H9 (cell line): Measurements from ENCODE around the gene SYT3. TPM values are rescaled to one million over a fixed set of nuclear protein-coding genes. Genes with fewer than 3 reads are reported as not detected.

Experiments used
- DNase-seq: peaks from one replicate; pipeline ENCODE4 v3.0.0-alpha.2; 2017
- H2AFZ ChIP-seq: one replicate; pipeline ENCODE4 v1.6.1; 2013; ENCODE audit warnings: mild to moderate bottlenecking, low read length, control low read depth, moderate library complexity
- H2AK5ac ChIP-seq: 2 replicates; pipeline ENCODE4 v1.6.1; 2013; ENCODE audit warnings: low read length, control low read depth, mixed read lengths; ENCODE audit not compliant: insufficient read length
- H2BK120ac ChIP-seq: one replicate; pipeline ENCODE4 v1.6.1; 2013; ENCODE audit warnings: low read depth, mild to moderate bottlenecking, low read length, control low read depth, inconsistent platforms; ENCODE audit not compliant: poor library complexity, severe bottlenecking
- H2BK12ac ChIP-seq: 2 replicates; pipeline ENCODE4 v1.6.1; 2013; ENCODE audit warnings: low read length, control low read depth, mixed read lengths, low read depth; ENCODE audit not compliant: insufficient read length
- H2BK15ac ChIP-seq: 2 replicates; pipeline ENCODE4 v1.6.1; 2013; ENCODE audit warnings: low read depth, low read length, control low read depth
- H2BK20ac ChIP-seq: one replicate; pipeline ENCODE4 v1.6.1; 2013; ENCODE audit warnings: low read depth, mild to moderate bottlenecking, low read length, control low read depth, inconsistent platforms; ENCODE audit not compliant: poor library complexity, severe bottlenecking
- H2BK5ac ChIP-seq: 2 replicates; pipeline ENCODE4 v1.6.1; 2013; ENCODE audit warnings: low read length, control low read depth, mixed read lengths; ENCODE audit not compliant: insufficient read length
- H3K14ac ChIP-seq: 2 replicates; pipeline ENCODE4 v1.6.1; 2013; ENCODE audit warnings: low read length, control low read depth; ENCODE audit not compliant: insufficient read depth
- H3K18ac ChIP-seq: 2 replicates; pipeline ENCODE4 v1.6.1; 2013; ENCODE audit warnings: low read depth, mild to moderate bottlenecking, mixed read lengths, low read length, control low read depth; ENCODE audit not compliant: insufficient read length
- H3K23ac ChIP-seq: 2 replicates; pipeline ENCODE4 v1.6.1; 2013; ENCODE audit warnings: low read length, control low read depth, mixed read lengths, low read depth; ENCODE audit not compliant: insufficient read length
- H3K23me2 ChIP-seq: 2 replicates; pipeline ENCODE4 v1.6.1; 2013; ENCODE audit warnings: low read depth, mild to moderate bottlenecking, mixed read lengths, low read length, control low read depth; ENCODE audit not compliant: insufficient read length, poor library complexity, severe bottlenecking
- H3K27ac ChIP-seq: 2 replicates; pipeline ENCODE4 v1.5.1; 2013; ENCODE audit warnings: low read length, control low read depth, mixed read lengths, low read depth; ENCODE audit not compliant: insufficient read length
- H3K27me3 ChIP-seq: 2 replicates; pipeline ENCODE4 v1.6.1; 2013; ENCODE audit warnings: low read length, control low read depth, inconsistent platforms; ENCODE audit not compliant: insufficient read depth
- H3K4ac ChIP-seq: 2 replicates; pipeline ENCODE4 v1.6.1; 2013; ENCODE audit warnings: low read depth, mild to moderate bottlenecking, control low read depth, inconsistent platforms, low read length, moderate library complexity
- H3K4me1 ChIP-seq: 2 replicates; pipeline ENCODE4 v1.6.1; 2013; ENCODE audit warnings: low read length, control low read depth, inconsistent platforms; ENCODE audit not compliant: insufficient read depth
- H3K4me2 ChIP-seq: 2 replicates; pipeline ENCODE4 v1.6.1; 2013; ENCODE audit warnings: low read length, control low read depth, mixed read lengths; ENCODE audit not compliant: insufficient read length, insufficient read depth
- H3K56ac ChIP-seq: 2 replicates; pipeline ENCODE4 v1.6.1; 2013; ENCODE audit warnings: low read depth, mild to moderate bottlenecking, mixed read lengths, low read length, control low read depth; ENCODE audit not compliant: insufficient read length
- H3K79me1 ChIP-seq: 2 replicates; pipeline ENCODE4 v1.6.1; 2013; ENCODE audit warnings: low read depth, mild to moderate bottlenecking, moderate library complexity, low read length, control low read depth, inconsistent platforms; ENCODE audit not compliant: insufficient read depth, poor library complexity, severe bottlenecking
- H3K79me2 ChIP-seq: 2 replicates; pipeline ENCODE4 v1.6.1; 2013; ENCODE audit warnings: low read length, control low read depth, inconsistent platforms; ENCODE audit not compliant: insufficient read depth
- H3K9ac ChIP-seq: 2 replicates; pipeline ENCODE4 v1.6.1; 2013; ENCODE audit warnings: low read length, control low read depth, mixed read lengths; ENCODE audit not compliant: insufficient read length; ENCODE audit errors: extremely low read depth
- H3K9me3 ChIP-seq: one replicate; pipeline ENCODE4 v1.6.1; 2013; ENCODE audit warnings: low read depth, low read length, inconsistent platforms; ENCODE audit not compliant: control insufficient read depth
- H3T11ph ChIP-seq: one replicate; pipeline ENCODE4 v1.6.1; 2013; ENCODE audit warnings: mild to moderate bottlenecking, low read length, control low read depth, inconsistent platforms
- H4K20me1 ChIP-seq: one replicate; pipeline ENCODE4 v1.6.1; 2013; ENCODE audit not compliant: control insufficient read depth, insufficient read length, insufficient read depth
- H4K5ac ChIP-seq: 2 replicates; pipeline ENCODE4 v1.6.1; 2013; ENCODE audit warnings: low read depth, mild to moderate bottlenecking, mixed read lengths, low read length, control low read depth; ENCODE audit not compliant: insufficient read length
- H4K8ac ChIP-seq: replicated peaks from 2 replicates; pipeline ENCODE4 v1.6.1; 2013; ENCODE audit warnings: low read length, control low read depth, mixed read lengths, low read depth; ENCODE audit not compliant: insufficient read length
- H4K91ac ChIP-seq: 2 replicates; pipeline ENCODE4 v1.6.1; 2013; ENCODE audit warnings: low read depth, mild to moderate bottlenecking, moderate library complexity, mixed read lengths, low read length, control low read depth; ENCODE audit not compliant: insufficient read length
- H3K27ac Mint-ChIP-seq, 3 experiments: 2 replicates in 2 of 3; 3 replicates in 1 of 3; pipeline ENCODE4 v1.8.0; 2020 to 2021; ENCODE audit warnings: mixed read lengths in 3 of 3, mild to moderate bottlenecking in 1 of 3, moderate library complexity in 1 of 3
- H3K27me3 Mint-ChIP-seq: 2 replicates; pipeline ENCODE4 v1.8.0; 2021; ENCODE audit warnings: low read depth, mild to moderate bottlenecking, moderate library complexity, mixed read lengths
- H3K36me3 Mint-ChIP-seq, 3 experiments: 2 replicates in 2 of 3; 3 replicates in 1 of 3; pipeline ENCODE4 v1.8.0; 2020 to 2021; ENCODE audit warnings: low read depth in 3 of 3, mixed read lengths in 3 of 3; ENCODE audit not compliant: insufficient read depth in 1 of 3
- H3K4me1 Mint-ChIP-seq, 2 experiments: 2 replicates each; pipeline ENCODE4 v1.8.0; 2020; ENCODE audit warnings: mixed read lengths in 2 of 2
- H3K4me3 Mint-ChIP-seq, 2 experiments: 2 replicates in 1 of 2; 3 replicates in 1 of 2; pipeline ENCODE4 v1.8.0; 2020 to 2021; ENCODE audit warnings: mild to moderate bottlenecking in 2 of 2, mixed read lengths in 2 of 2, moderate library complexity in 1 of 2
- H3K9me3 Mint-ChIP-seq, 2 experiments: 2 replicates in 1 of 2; 3 replicates in 1 of 2; pipeline ENCODE4 v1.8.0; 2020; ENCODE audit warnings: mild to moderate bottlenecking in 2 of 2, mixed read lengths in 2 of 2, moderate library complexity in 1 of 2
- WGBS: extraction: QIAGEN DNeasy Blood & Tissue Kit; methylation state at CpG from one replicate; pipeline ENCODE4 v1.1.7; 2013; ENCODE audit warnings: missing lambda C conversion rate, low lambda C conversion rate, mixed read lengths; ENCODE audit not compliant: insufficient read length; ENCODE audit errors: extremely low coverage; 5-methylcytosine and 5-hydroxymethylcytosine counted together
- total RNA-seq: library from RNA; stranded (reverse); gene quantifications from 2 replicates; pipeline ENCODE4 v1.2.1, GENCODE V29; 2021
- TF ChIP-seq, protein P1 (sequence below): fragments of 200-600 bp; sonication (generic); conservative IDR thresholded peaks from 3 replicates; pipeline ENCODE4 v1.8.0; 2021; ENCODE audit warnings: antibody characterized with exemption, mild to moderate bottlenecking

The SYT3 gene
- total RNA-seq, 1 experiment from 2014 or later: 3.1 TPM

DNA sequence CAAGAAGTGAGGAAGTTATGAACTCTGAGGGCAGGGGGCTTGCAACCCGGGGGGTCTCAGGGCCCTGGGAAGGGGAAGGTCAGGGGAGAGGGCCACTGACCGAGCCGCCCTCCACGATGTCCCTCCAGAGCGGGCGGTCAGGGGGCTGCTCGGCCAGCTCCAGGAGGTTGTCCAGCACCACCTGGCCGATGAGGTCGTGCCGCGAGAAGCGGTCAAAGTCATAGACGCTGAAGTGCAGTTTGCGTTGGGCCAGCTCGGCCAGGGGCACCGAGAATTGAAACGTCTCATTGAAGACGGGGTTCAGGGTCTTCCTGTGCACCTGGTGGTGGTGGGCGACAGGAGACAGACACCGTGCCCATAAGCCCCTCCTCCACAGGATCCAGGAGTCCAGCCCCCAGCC is 10.5 kb downstream of the SYT3 start:
- H3K9ac ChIP-seq: no peak overlapping the region
- WGBS: no CpG with 5 or more reads among the region's 20 CpGs
- H3K4me1 ChIP-seq: no peaks in the 10 kb centered on the region
- H2BK12ac ChIP-seq: no peak overlapping the region
- Mint-ChIP-seq H3K27ac (no peak overlapping the region), H3K27me3 (peaks cover 34% of the 10 kb centered on the region), H3K4me3 (no peak overlapping the region), H3K36me3 (peaks cover 3 to 7% (median 4%) of the 10 kb centered on the region in 3 experiments; a peak in 5 of 7 replicates), H3K9me3 (peaks cover 9 to 10% of the 10 kb centered on the region in 2 experiments), H3K4me1 (peaks cover 0 to 6% of the 10 kb centered on the region in 2 experiments; a peak in 1 of 4 replicates)
- H3K14ac ChIP-seq: no peak overlapping the region
- DNase-seq: no peak
- H3K4me2 ChIP-seq: no peak overlapping the region
- TF ChIP-seq, protein P1, sequence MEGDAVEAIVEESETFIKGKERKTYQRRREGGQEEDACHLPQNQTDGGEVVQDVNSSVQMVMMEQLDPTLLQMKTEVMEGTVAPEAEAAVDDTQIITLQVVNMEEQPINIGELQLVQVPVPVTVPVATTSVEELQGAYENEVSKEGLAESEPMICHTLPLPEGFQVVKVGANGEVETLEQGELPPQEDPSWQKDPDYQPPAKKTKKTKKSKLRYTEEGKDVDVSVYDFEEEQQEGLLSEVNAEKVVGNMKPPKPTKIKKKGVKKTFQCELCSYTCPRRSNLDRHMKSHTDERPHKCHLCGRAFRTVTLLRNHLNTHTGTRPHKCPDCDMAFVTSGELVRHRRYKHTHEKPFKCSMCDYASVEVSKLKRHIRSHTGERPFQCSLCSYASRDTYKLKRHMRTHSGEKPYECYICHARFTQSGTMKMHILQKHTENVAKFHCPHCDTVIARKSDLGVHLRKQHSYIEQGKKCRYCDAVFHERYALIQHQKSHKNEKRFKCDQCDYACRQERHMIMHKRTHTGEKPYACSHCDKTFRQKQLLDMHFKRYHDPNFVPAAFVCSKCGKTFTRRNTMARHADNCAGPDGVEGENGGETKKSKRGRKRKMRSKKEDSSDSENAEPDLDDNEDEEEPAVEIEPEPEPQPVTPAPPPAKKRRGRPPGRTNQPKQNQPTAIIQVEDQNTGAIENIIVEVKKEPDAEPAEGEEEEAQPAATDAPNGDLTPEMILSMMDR: no peak
- H2AFZ ChIP-seq: no peak overlapping the region
- no peaks in the 10 kb centered on the region for H3K79me2 ChIP-seq
- no peak overlapping the region for H3K23ac ChIP-seq
- peaks cover 6% of the 10 kb centered on the region for H3K9me3 ChIP-seq
- no peaks in the 10 kb centered on the region for H3K79me1 ChIP-seq
- H3T11ph ChIP-seq: no peak overlapping the region
- H2BK5ac ChIP-seq: no peak overlapping the region
- H3K18ac ChIP-seq: no peak overlapping the region
- H4K20me1 ChIP-seq: no peaks in the 10 kb centered on the region
- no peak overlapping the region for H3K27ac ChIP-seq
- no peaks in the 10 kb centered on the region for H3K23me2 ChIP-seq
- H2BK15ac ChIP-seq: no peak overlapping the region
- no peak overlapping the region for H2BK20ac ChIP-seq
- no peak overlapping the region for H2AK5ac ChIP-seq
- H3K4ac ChIP-seq: no peak overlapping the region
- no peak overlapping the region for H3K56ac ChIP-seq
- no peak overlapping the region for H4K91ac ChIP-seq
- no peak overlapping the region for H4K5ac ChIP-seq
- no peaks in the 10 kb centered on the region for H3K27me3 ChIP-seq
- H4K8ac ChIP-seq: no peak overlapping the region
- H2BK120ac ChIP-seq: no peak overlapping the region
